GM19328 (cell line): ENCODE data around the gene CPT1C.

ENCODE experiments used
- ATAC-seq: cut with Tn5 transposase; IDR thresholded peaks from one replicate; pipeline ENCODE4 v1.9.1; 2021; ENCODE audit warnings: mild to moderate bottlenecking, moderate library complexity; ENCODE audit not compliant: unreplicated experiment

CPT1C gene

GRCh38 chr19:49690656-49691242 lies at the start of gene CPT1C:
CPT1C (plus strand) TSS chr19:49691116; CDS start chr19:49692253, 1,137 bp downstream.
- no peak for ATAC-seq

DNA sequence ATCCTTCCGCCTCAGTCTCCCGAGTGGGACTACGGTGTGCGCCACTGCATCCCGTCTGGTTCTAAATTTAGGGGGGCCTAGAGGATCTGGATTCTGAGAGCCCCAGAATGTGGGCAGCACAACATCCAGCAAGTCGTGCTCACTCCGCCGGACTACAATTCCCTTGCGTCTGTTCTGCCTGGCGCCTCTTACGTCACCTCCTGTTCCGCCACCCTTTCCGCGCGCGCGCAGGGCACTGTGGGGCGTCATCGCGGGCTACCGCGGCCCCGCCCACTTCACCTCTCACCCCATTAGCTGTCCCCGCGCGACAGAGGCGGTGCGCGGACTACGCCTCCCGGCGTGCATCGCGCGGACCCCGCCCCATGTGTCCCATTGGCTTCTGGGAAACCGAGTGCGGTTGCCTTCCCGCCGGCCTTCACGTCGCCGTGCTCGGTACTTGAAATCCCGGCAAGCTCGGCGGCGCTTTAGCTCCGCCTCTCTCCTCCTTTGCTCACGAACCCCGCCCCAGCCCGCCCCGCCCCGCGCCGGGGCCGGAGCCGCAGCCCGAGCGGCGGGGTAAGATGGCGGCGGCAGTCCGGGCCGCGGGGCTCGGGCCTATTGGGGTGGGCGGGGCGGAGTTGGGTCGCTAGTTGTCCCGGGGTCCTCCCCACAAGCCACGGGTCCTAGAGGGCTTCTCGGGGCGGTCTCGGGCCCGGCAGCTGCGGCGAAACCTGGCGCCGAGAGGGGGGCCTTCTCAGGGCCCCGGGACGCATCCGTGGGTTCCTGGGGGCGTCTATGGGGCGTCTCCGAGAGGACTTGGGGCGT lies 49.0 kb upstream of the CPT1C start, which contains the start of gene SCAF1:
Gene SCAF1 (plus strand): TSS at position 522 of the 804 bp plus-strand sequence. CDS start 2,818 bp downstream, outside the sequence.
- ATAC-seq: peak; percentile 67

- ATAC-seq: no peak
Observed at GRCh38 chr19:49642492-49643035, 48.4 kb upstream of the CPT1C start.

DNA sequence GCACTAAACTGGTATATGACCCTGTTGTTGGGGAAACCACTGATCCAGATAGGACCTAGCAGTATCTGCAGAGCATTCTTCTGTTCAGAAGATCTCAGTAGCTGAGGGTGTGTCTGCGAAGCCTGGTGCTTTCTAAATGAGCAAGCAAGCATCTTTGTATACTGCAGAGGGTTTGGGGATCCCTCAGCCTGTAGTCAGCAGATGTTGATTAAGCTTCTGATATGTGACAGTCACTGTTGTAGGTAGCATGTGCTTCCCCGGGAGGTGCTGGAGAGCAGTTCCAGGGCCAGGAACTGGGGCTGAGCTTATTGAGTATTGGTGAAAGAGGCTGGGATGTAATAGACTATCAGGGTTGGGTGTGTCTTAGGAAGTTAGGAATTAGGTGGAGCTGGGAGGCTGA lies 47.5 kb upstream of the CPT1C start:
- ATAC-seq: no peak

GRCh38 chr19:49645592-49645991 lies 45.3 kb upstream of the CPT1C start:
- ATAC-seq: no peak

- no peak for ATAC-seq
Observed at GRCh38 chr19:49645995-49646394, 44.9 kb upstream of the CPT1C start.

DNA sequence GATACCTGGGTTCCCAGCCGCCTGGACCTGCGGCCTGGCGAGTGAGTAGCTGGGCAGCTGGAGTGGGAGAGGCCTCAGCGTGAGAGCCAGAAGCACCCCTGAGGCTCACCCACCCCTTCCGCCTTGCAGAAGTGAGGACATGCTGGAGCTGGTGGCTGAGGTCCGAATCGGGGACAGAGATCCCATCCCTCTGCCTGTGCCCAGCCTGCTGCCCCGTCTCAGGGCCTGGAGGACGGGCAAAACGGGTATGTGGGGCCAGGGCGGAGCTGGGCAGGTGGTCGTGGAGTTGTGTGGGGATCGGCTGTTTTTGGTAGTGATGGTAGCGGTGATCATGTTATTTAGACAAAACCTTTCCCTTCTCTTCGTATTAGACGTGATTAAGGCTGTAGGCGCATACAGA lies 44.3 kb upstream of the CPT1C start:
- no peak for ATAC-seq

DNA sequence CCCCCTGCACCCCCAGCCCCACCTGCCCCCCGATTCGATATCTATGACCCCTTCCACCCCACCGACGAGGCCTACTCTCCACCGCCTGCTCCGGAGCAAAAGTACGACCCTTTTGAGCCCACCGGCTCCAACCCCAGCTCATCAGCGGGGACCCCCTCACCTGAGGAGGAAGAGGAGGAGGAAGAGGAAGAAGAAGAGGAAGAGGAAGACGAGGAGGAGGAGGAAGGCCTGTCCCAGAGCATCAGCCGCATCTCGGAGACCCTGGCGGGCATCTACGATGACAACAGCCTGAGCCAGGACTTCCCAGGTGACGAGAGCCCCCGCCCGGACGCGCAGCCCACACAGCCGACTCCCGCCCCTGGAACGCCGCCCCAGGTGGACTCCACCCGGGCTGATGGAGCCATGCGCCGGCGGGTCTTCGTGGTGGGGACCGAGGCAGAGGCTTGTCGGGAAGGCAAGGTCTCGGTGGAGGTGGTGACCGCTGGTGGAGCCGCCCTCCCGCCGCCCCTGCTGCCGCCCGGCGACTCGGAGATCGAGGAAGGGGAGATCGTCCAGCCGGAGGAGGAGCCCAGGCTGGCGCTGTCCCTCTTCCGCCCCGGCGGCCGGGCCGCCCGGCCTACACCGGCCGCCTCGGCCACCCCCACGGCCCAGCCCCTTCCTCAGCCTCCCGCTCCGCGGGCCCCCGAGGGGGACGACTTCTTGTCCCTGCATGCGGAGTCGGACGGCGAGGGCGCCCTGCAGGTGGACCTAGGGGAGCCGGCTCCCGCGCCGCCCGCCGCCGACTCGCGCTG lies 39.7 kb upstream of the CPT1C start:
- ATAC-seq: no peak

- ATAC-seq: no peak
Observed at GRCh38 chr19:49651820-49652550, 38.9 kb upstream of the CPT1C start.

DNA sequence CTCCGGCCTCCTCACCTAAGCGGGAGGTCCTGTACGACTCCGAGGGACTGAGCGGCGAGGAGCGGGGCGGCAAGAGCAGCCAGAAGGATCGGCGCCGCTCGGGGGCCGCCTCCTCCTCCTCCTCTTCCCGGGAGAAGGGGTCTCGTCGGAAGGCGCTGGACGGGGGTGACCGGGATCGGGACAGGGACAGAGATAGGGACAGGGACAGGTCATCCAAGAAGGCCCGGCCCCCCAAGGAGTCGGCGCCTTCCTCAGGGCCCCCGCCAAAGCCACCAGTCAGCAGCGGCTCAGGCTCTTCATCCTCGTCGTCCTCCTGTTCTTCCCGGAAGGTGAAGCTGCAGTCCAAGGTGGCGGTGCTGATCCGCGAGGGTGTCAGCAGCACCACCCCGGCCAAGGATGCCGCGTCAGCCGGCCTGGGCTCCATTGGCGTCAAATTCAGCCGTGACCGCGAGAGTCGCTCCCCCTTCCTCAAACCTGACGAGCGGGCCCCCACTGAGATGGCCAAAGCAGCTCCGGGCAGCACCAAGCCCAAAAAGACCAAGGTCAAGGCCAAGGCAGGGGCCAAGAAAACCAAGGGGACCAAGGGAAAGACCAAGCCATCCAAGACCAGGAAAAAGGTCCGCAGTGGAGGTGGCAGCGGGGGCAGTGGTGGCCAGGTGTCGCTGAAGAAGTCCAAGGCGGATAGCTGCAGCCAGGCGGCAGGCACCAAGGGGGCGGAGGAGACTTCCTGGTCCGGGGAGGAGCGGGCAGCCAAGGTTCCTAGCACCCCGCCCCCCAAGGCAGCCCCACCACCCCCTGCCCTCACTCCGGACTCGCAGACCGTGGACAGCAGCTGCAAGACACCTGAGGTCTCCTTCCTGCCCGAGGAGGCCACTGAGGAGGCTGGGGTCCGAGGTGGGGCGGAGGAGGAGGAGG lies 38.1 kb upstream of the CPT1C start:
- ATAC-seq: no peak

- no peak for ATAC-seq
Observed at GRCh38 chr19:49653466-49653806, 37.5 kb upstream of the CPT1C start.

DNA sequence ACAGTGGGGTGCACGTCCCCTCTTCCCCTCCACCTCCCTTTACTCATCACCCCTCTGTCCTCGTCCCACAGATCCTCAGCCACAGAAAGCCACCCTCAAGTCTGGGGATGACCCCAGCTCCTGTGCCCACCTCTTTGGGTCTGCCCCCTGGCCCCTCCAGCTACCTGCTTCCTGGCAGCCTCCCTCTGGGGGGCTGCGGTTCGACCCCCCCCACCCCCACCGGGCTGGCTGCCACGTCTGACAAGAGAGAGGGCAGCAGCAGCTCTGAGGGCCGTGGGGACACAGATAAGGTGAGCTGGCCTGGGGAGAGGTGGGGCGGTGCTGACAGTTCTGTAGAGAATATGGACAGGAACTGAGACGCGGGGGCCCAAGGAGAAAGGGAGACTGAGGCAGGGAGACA lies 36.3 kb upstream of the CPT1C start:
- no peak for ATAC-seq

GRCh38 chr19:49655570-49656455 lies 35.1 kb upstream of the CPT1C start:
- ATAC-seq: no peak

- no peak for ATAC-seq
Observed at GRCh38 chr19:49656456-49657109, 34.3 kb upstream of the CPT1C start.

DNA sequence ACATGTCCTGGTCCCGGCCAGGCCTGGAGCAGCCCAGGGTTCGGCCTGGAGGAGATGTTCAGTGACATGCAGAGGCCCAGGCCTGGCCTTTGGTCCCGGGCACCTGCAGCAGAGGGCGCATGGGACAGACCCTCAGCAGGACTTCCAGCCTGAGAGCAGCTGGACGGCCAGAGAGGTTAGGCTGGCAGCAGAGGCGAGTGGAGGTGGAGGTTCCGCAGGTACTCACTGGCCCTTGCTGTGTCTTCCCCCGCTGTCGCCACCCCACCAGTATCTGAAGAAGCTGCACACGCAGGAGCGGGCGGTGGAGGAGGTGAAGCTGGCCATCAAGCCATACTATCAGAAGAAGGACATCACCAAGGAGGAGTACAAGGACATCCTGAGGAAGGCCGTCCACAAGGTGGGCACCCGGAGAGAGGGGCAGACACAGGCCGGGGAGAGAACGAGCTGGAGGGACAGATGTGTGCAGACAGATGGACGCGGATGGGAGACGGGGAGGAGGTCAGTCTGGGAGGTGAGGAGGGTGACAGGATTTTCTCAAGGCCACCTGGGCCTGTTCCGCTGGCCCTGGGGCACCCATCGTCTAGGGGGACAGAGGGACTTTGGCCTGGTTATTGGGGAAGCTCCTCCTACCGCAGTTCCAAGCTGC lies 33.3 kb upstream of the CPT1C start:
- ATAC-seq: no peak

DNA sequence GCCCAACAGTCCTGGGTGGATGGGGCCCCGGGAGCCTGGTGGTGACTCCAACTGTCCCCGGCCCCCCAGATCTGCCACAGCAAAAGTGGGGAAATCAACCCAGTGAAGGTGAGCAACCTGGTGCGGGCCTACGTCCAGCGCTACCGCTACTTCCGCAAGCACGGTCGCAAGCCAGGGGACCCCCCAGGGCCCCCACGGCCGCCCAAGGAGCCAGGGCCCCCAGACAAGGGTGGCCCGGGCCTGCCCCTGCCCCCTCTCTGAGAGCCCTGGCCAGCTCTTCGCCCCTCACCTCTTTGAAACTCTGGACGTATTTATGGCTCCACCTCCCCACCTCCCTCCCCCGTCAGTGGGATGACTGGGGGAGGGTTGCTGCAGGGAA lies 32.8 kb upstream of the CPT1C start:
- no peak for ATAC-seq

GRCh38 chr19:49658566-49659442 lies 32.1 kb upstream of the CPT1C start:
- ATAC-seq: no peak
